Prostate gland (tissue), 2 donors: ENCODE results near the gene KRTAP22-2. TPM values are rescaled to one million over a fixed set of nuclear protein-coding genes. Genes with fewer than 3 reads are reported as not detected.

Experiments used
- DNase-seq: peaks from one replicate; pipeline ENCODE4 v3.0.0-alpha.2; 2019; ENCODE audit warnings: low spot score
- H3K27ac ChIP-seq, 2 donors: fragments of 200-600 bp; sonication (generic); 2 replicates each; pipeline ENCODE4 v1.5.1; 2017 to 2019
- H3K27me3 ChIP-seq: fragments of 200-600 bp; sonication (generic); replicated peaks from 2 replicates; pipeline ENCODE4 v1.5.1; 2019; ENCODE audit not compliant: insufficient read depth
- H3K36me3 ChIP-seq, 2 donors: fragments of 200-600 bp; sonication (generic); 1 replicate in 1 of 2; 2 replicates in 1 of 2; pipeline versions ENCODE4 v1.5.1 to v1.8.1; 2017 to 2019
- H3K4me1 ChIP-seq: fragments of 200-600 bp; sonication (generic); replicated peaks from 2 replicates; pipeline ENCODE4 v1.5.1; 2019
- H3K4me3 ChIP-seq, 2 donors: fragments of 200-600 bp; sonication (generic); 2 replicates each; pipeline ENCODE4 v1.5.1; 2017 to 2019
- H3K9me3 ChIP-seq: fragments of 200-600 bp; sonication (generic); 2 replicates; pipeline ENCODE4 v1.5.1; 2017
- POLR2A ChIP-seq: fragments of 450-650 bp; IDR thresholded peaks from one replicate; pipeline ENCODE4 v1.6.1; 2016; ENCODE audit warnings: antibody characterized with exemption, mild to moderate bottlenecking
- POLR2AphosphoS5 ChIP-seq: sonication (generic); formaldehyde crosslinking; IDR thresholded peaks from one replicate; pipeline ENCODE4 v1.6.1; 2017; ENCODE audit warnings: antibody characterized with exemption
- WGBS: methylation state at CpG from one replicate; pipeline ENCODE4 v1.1.5; 2018; 5-methylcytosine and 5-hydroxymethylcytosine counted together
- intact Hi-C: fragments of 100-400 bp; cut with DNase I; formaldehyde crosslinking; loops from one replicate; pipeline ENCODE4 v1.14.2; 2022
- total RNA-seq, 2 donors: library from RNA; depleted of rRNA; stranded (reverse); fragments of >200 nt; gene quantifications; one replicate each; pipeline ENCODE4 v1.1.0, GENCODE V29; 2016
- TF ChIP-seq, protein P1 (sequence below), 4 experiments: fragments of 200-600 bp in 2 of 4; fragments of 450-650 bp in 2 of 4; sonication (generic) in 2 of 4; IDR thresholded peaks; 1 replicate in 3 of 4; 2 replicates in 1 of 4; pipeline ENCODE4 v1.5.1; 2016 to 2019; ENCODE audit warnings: antibody characterized with exemption in 4 of 4, mild to moderate bottlenecking in 2 of 4, moderate library complexity in 2 of 4

The KRTAP22-2 gene
- total RNA-seq, 2 donors from 2014 or later, result not detected

- TF ChIP-seq, protein P1, sequence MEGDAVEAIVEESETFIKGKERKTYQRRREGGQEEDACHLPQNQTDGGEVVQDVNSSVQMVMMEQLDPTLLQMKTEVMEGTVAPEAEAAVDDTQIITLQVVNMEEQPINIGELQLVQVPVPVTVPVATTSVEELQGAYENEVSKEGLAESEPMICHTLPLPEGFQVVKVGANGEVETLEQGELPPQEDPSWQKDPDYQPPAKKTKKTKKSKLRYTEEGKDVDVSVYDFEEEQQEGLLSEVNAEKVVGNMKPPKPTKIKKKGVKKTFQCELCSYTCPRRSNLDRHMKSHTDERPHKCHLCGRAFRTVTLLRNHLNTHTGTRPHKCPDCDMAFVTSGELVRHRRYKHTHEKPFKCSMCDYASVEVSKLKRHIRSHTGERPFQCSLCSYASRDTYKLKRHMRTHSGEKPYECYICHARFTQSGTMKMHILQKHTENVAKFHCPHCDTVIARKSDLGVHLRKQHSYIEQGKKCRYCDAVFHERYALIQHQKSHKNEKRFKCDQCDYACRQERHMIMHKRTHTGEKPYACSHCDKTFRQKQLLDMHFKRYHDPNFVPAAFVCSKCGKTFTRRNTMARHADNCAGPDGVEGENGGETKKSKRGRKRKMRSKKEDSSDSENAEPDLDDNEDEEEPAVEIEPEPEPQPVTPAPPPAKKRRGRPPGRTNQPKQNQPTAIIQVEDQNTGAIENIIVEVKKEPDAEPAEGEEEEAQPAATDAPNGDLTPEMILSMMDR (IDR thresholded peaks at IDR 0.05), result no peak
- TF ChIP-seq POLR2A (no peak), POLR2AphosphoS5 (no peak)
- H3K27me3 ChIP-seq, result no peaks in the 10 kb centered on the region
- no peaks in the 10 kb centered on the region for H3K9me3 ChIP-seq
- H3K27ac ChIP-seq, result no peak overlapping the region
- no peaks in the 10 kb centered on the region for H3K4me1 ChIP-seq
- no peak overlapping the region for H3K4me3 ChIP-seq
- DNase-seq, result no peak
- no peaks in the 10 kb centered on the region for H3K36me3 ChIP-seq
- intact Hi-C loops, result no loop called here
Observed at GRCh38 chr21:30577766-30578165, 12.4 kb downstream of the KRTAP22-2 start.

GRCh38 chr21:30567617-30568016 is 22.6 kb downstream of the KRTAP22-2 start:
- Histone ChIP-seq H3K27ac (no peak overlapping the region), H3K4me1 (no peaks in the 10 kb centered on the region), H3K9me3 (no peaks in the 10 kb centered on the region), H3K36me3 (no peaks in the 10 kb centered on the region), H3K4me3 (no peak overlapping the region), H3K27me3 (no peaks in the 10 kb centered on the region)
- no peak for DNase-seq
- TF ChIP-seq POLR2A (no peak), POLR2AphosphoS5 (no peak)
- TF ChIP-seq, protein P1 (IDR thresholded peaks at IDR 0.05), result no peak
- intact Hi-C loops, result no loop called here

- Histone ChIP-seq H3K9me3 (no peaks in the 10 kb centered on the region), H3K36me3 (no peaks in the 10 kb centered on the region), H3K27ac (no peak overlapping the region), H3K27me3 (no peaks in the 10 kb centered on the region), H3K4me3 (no peak overlapping the region), H3K4me1 (no peaks in the 10 kb centered on the region)
- intact Hi-C loops, result no loop called here
- 88% methylated on average over 2 of the region's 2 CpGs for WGBS
- TF ChIP-seq, protein P1 (IDR thresholded peaks at IDR 0.05), result no peak
- no peak for TF ChIP-seq POLR2A
- no peak for DNase-seq
Observed at GRCh38 chr21:30563630-30564029, 26.6 kb downstream of the KRTAP22-2 start.

GRCh38 chr21:30563072-30563471 is 27.1 kb downstream of the KRTAP22-2 start:
- Histone ChIP-seq H3K4me1 (no peaks in the 10 kb centered on the region), H3K36me3 (no peaks in the 10 kb centered on the region), H3K27ac (no peak overlapping the region), H3K27me3 (no peaks in the 10 kb centered on the region), H3K9me3 (no peaks in the 10 kb centered on the region), H3K4me3 (no peak overlapping the region)
- DNase-seq, result no peak
- TF ChIP-seq POLR2AphosphoS5 (no peak), POLR2A (no peak)
- TF ChIP-seq, protein P1 (IDR thresholded peaks at IDR 0.05), result no peak
- 68% methylated on average over 6 of the region's 6 CpGs for WGBS
- intact Hi-C loops, result no loop called here

- no peak for DNase-seq
- TF ChIP-seq, protein P1 (IDR thresholded peaks at IDR 0.05), result no peak
- TF ChIP-seq POLR2AphosphoS5 (no peak), POLR2A (no peak)
- Histone ChIP-seq H3K4me1 (no peaks in the 10 kb centered on the region), H3K27ac (no peak overlapping the region), H3K36me3 (no peaks in the 10 kb centered on the region), H3K4me3 (no peak overlapping the region), H3K9me3 (no peaks in the 10 kb centered on the region), H3K27me3 (no peaks in the 10 kb centered on the region)
- 78% methylated on average over 2 of the region's 2 CpGs for WGBS
- intact Hi-C loops, result no loop called here
Observed at GRCh38 chr21:30561957-30562356, 28.2 kb downstream of the KRTAP22-2 start.
